Activated CD4-positive, alpha-beta T cell treated with anti-CD3 and anti-CD28 coated beads, Interleukin-2, amount 50 U/mL, for 24 hours (primary cell): Measurements from ENCODE around the gene HEXIM1.
"Not testable (repeated sequence)": the region's sequence is repeated elsewhere in the genome, so short reads cannot be mapped to it uniquely, and the experiment has no call there.

Experiments used
- DNase-seq, 2 donors: peaks; one replicate each; pipeline ENCODE4 v3.0.0-alpha.2; 2020; ENCODE audit warnings: low read depth in 1 of 2, low spot score in 1 of 2

HEXIM1 gene

GRCh38 chr17:45112559-45113423, 35.5 kb upstream of the HEXIM1 start:
- DNase-seq: no peak

- no peak for DNase-seq
These were observed 34.9 kb upstream of the HEXIM1 start for GRCh38 chr17:45113424-45113754.

DNA sequence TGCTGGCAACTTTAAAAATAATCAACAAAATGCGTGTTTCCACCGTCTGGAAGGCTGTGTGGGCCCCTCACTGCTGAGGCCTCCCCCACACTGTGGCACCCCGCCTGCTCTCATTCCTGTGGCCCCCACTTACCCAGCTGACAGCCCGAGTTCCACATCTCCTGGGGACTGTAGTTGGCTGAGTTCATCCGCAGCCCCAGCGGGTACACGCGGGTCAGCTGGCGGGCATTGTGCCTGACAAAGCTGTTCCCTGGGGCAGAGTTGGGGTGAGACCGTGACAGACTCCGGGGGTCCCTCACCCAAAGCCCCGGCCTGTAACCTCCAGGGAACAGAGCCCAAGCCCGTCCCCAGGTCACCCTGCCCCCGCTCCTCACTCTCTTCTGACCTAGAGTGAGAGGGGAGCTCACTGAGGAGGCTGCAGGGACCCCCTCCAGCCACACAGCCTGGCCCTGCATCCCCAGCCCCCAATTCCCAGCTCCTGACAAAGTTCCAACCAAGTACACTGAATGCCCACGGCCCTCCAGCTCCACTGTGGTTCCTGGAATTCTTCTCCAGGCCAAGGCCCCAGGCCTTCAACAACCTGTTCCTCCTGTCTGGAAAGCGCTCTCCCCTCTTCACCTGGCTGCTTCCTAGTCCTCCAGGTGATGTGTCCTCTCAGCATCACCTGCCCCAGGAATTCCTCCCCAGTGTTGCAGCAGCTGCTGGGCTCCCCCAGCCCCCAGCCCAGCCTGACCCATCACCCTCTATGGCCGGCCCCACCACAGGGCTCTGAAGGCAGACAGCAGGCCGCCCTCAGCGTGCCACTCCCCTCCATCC, 34.0 kb upstream of the HEXIM1 start:
- DNase-seq: no peak

DNA sequence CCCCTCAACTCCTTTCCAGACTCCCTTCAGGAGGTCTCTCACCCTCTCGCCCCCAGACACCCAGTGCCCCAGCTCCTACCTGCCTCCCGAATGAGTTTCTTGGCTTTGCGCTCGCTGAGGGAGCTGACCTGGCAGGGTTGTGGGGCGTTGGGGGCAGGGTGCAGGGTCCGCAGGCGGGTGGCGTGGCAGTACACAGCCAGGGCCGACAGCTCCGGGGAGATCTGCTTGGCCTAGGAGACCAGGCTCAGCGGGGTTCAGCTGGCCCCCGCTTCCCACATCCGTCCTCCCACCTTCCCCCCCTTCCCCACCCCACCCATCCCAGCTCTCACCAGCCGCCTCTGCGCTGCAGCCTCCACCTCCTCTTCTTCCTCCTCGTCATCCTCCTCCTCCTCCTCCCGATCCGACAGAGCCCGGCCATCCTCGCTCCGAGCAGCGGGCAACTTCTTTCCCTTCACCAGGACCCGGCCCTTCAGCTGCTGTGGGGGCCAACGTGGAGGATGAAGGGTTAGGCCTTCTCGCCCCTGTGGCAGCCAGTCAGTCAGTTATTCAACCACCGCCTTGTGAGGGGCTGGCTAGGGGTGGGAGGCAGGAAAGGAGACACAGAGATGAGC, 33.2 kb upstream of the HEXIM1 start:
- no peak for DNase-seq

DNA sequence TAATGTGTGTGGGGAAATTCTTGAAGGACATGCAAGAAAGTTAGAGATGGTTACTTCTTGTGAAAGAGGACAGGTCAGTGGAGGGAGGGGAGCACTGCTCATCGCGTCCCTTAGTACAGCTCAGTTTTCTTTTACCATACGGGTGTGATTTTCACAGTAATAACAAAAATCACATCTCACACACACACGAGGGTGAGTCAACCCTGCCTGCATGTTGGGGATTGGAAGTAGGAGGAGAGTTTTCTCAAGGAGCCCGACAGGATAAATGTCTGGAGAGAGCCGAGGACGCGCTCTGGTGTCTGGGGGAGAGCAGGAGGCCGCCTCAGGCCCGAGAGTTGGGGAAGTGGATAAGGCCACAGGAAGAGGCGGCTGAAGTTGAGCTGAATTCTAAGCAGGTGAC, 32.4 kb upstream of the HEXIM1 start:
- no peak for DNase-seq

DNA sequence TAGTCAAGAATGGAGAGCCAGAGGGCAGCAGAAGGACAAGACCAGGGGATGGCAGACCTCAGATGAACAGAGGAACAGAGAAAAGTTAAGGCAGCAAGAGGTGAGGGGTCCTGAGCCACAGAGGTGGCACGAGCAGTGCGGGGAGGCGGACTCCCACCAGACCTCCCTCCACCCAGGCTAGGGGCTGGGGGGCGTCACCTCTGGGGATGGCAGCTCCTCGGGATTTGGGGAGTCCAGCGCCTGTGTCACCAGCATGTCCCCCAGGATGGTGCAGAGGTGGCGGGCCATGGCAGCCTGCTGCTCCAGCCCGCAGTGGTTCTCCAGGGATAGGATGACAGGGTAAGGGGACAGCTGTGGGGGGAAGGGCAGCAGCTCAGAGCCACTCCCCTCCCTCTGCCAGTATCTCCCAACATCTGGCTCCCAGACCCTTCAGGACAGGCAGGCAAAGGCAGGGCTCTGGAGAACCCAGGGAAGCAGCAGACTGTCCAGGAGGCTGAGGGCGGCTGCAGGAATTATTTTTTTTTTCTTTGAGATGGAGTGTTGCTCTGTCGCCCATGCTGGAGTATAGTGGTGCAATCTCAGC, 31.8 kb upstream of the HEXIM1 start:
- no peak for DNase-seq

DNA sequence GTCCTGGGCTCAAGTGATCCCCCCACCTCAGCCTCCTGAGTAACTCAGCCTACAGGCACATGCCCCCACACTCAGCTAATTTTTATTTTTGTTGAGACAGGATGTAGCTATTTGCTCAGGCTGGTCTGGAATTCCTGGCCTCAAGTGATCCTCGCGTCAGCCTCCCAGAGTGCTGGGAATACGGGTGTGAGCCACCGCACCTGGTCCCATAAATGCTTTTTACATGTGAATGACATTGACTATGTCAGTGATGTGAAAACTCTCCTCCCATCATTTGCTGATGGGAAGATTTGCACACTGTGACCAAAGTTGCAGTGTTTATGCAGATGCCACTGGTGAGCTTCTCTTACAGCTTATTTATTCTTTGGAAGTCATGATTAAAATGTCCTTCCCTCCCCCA, 30.9 kb upstream of the HEXIM1 start:
- DNase-seq: no peak

DNA sequence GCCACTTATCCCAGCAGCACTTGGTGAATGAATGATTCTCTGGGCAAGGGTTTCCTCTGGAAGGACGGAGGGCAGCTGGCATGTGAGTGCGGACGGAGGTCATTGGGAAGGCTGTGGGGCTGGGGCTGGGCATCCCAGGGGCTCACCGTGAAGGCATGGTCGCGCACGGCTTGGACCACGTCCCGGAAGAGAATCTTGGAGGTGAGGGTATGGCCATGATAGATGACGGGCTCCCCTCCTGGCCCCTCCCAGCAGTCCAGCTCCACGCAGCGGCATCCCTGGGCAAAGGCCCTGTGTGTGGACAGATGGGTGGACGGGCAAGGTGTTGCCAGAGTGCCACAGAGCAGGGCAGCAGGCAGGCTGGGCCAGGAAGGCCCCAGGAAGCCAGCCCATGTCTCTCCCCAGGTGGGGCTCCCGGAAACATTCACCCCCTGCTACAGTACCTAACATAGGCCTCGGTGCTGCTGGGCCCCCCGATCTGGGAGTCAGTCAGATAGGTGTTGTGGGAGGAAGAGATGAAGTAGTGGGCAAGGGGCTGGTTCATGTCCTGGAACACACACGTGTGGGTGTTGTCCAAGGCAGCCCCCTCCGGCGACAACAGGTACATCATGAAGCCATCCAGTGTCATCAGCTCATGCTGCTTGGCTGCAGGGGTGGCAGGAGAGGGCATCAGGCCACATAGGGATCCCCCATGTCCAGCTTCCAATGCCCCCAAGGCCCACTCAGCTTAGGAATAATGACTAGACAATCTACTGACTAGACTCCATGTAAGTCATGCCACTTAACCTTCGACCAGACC, 30.2 kb upstream of the HEXIM1 start:
- no peak for DNase-seq

DNA sequence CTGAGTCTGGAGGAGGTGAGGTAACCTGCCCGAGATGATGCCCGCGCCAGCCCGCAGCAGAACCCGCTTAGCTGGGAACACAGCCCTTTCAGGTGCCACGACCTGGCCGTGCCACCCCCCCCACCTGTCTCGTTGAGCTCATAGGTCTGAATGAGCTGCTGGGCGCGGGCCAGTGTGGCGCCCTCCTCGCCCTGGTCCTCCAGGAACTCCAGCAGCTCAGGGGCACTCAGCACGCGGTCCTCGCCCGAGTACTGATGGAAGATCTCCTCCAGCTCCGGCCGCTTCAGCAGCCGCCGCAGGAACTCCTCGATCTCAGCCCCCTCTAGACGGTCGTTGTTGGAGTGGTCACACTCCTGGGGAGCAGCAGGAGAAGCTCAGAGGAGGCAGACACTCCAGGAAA, 29.6 kb upstream of the HEXIM1 start:
- DNase-seq: no peak

DNA sequence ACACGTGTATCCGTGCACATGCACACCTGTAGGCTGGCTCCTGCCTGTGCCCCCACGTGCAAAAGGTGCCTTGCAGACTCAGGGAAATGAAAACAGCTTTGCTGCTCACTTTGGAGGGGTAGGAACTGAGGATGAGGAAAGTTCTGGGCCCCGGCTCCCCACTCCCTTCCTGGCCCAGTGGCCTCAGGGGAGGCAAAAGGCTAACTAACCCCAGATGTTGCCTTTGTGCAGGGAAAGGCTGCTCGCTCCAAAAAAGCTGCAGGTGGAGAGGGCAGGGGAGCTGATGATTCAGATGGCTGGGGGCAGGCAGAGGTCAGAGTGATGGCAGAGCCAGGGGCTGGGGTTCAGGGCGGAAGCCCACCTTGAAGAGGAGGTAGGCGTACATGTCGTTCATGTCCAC, 28.3 kb upstream of the HEXIM1 start:
- no peak for DNase-seq

DNA sequence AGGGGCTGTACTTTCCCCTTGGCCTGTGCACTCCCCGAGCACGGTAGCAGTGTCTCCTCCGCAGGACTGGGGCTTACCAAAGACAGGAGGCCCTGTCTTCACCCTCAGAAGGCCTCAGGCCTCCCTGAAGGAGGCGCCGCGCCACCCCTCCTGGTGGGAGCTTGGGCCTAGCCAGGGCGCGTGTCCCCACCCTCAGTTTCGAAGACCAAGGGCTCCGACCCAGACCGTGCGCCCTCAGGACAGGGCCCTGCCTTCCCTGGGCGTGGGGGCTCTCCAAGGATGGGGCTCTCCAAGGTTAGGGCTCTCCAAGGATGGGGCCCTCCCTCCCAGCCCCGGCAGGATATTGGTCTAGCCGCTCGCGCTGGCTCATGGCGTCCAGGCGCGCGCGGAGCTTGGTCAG, 27.7 kb upstream of the HEXIM1 start:
- no peak for DNase-seq

- no peak for DNase-seq
These were observed 27.2 kb upstream of the HEXIM1 start for GRCh38 chr17:45121055-45121454.

DNA sequence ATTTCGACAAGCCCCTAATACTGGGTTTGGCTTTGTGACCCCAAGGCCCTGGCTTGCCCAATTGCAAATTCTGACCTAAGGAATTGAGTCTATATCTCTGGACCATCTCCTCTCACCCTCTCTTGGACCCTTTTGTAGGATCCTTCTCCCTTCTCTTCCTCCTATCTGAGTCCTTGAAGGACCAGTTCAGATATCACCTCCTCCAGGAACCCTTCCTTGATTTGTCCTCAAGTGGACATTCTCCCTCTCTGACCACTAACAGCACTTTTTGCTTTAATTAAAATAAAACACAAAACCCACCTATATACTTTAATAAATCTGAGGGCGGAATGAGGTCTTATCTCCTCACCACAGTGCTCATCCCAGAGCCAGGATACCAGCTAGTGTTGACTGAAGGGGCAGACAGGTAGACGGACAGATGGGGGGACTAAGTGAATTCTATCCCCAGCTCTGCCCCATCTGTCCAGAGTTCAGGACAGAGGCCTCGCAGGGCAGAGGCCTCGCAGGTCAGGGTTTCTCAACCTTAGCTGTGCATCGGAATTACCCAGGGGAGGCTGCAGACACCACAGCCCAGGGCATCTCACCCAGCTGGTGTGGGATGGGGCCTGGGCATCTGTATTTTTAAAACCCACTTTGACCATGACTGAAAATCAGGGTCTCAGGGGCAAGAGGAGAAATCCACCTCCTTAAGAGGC, 25.1 kb upstream of the HEXIM1 start:
- no peak for DNase-seq

DNA sequence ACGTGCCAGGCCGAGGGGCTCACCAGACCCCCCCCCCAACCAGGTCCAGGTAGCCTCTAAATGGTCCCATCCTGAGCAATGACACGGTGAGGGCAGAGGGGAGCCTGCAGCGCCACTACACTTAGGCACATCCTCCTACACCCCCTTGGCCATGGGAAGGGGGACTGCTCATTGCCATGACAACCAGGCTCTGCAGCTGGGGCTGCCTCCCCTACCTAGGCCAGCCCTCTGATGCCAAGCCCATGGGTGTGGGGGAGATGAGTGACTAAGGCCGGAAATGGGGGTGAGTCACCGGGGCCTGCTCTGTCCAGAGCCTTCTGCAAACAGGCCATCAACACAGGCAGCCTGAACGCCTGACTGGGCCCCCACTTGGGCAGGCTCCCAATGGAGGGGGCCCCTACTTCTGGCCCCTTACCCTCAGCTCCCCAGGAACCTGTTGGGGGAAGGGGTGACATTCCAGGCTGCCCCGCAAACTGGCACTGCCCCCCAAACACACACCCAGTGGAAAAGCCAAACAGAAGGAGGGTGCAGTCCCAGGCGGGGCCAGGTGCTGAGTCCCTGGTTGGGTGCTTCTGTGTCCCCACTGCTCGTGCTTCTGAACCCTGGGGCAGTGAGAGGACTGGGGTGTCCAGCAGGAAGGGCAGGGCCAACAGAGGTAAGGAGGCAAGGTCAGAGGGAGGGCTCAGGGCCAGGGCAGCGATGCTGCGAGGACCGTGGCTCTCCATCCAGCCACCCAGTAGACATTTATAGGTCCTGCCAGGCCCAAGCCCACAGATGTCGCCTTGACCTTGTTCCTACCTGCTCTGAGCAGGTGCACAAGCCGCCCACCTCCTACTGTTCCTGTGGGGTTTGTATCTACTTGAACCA, 24.1 kb upstream of the HEXIM1 start:
- DNase-seq: no peak

DNA sequence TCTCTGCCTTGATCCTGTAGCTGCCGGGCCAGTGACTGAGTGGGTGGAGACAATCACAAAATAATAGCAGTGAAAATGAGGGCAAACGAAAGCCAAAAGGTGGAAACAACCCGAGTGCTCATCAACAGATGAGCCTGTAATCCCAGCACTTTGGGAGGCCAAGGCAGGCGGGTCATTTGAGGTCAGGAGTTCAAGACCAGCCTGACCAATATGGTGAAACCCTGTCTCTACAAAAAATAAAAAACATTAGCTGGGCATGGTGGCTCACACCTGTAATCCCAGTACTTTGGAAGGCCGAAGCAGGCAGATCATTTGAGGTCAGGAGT, 23.5 kb upstream of the HEXIM1 start:
- not testable (repeated sequence) for DNase-seq

- DNase-seq: no peak
These were observed 22.8 kb upstream of the HEXIM1 start for GRCh38 chr17:45125509-45125908.

DNA sequence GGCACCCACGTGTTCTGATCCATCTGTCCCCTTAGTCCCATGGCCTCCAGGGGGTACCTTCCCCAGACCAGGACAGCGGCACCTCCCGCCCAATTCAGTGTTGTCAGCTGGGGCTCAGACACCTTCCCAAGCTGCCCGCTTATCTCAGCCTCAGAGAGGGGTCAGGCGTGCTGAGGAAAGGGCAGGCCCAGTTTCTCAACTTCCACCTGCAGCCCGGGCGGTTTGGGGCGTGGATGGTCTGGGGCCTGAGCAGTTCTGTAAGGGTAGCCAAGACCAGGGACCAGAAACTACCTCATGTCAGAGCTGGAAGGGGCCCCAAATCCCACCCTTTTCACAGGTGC, 21.1 kb upstream of the HEXIM1 start:
- DNase-seq: no peak

GRCh38 chr17:45127548-45128300, 20.6 kb upstream of the HEXIM1 start:
- DNase-seq: no peak

- DNase-seq: no peak
These were observed 19.9 kb upstream of the HEXIM1 start for GRCh38 chr17:45128331-45128730.
